Sigmoid colon (tissue), 4 donors: Measurements from ENCODE around the gene C2CD4C.

Experiments
- POLR2AphosphoS5 ChIP-seq, 4 donors: sonication (generic); formaldehyde crosslinking; IDR thresholded peaks; one replicate each; pipeline ENCODE4 v1.6.1; 2017; ENCODE audit warnings: antibody characterized with exemption in 4 of 4
- TF ChIP-seq, protein P1 (sequence below), 4 experiments: fragments of 450-650 bp in 3 of 4; fragments of 200-600 bp in 1 of 4; IDR thresholded peaks; one replicate each; pipeline ENCODE4 v1.5.1; 2016 to 2019; ENCODE audit warnings: antibody characterized with exemption in 4 of 4, mild to moderate bottlenecking in 3 of 4, moderate library complexity in 2 of 4

DNA sequence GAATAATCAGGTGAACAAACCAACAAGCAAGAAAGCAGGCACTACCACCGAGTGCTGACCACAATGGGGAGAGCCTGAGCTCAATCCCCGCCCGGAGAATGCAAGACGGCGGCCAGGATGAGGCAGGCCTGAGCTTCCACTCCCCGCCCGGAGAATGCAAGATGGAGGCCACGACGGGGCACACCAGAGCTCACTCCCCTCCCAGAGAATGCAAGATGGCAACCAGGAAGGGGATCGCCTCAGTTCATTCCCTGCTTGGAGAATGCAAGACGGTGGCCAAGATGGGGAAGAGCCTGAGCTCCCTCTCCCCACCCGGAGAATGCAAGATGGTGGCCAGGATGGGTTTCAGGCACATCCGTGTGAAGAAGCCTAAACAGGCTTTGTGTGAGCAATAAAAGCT is 39.7 kb downstream of the C2CD4C start:
- TF ChIP-seq, protein P1, sequence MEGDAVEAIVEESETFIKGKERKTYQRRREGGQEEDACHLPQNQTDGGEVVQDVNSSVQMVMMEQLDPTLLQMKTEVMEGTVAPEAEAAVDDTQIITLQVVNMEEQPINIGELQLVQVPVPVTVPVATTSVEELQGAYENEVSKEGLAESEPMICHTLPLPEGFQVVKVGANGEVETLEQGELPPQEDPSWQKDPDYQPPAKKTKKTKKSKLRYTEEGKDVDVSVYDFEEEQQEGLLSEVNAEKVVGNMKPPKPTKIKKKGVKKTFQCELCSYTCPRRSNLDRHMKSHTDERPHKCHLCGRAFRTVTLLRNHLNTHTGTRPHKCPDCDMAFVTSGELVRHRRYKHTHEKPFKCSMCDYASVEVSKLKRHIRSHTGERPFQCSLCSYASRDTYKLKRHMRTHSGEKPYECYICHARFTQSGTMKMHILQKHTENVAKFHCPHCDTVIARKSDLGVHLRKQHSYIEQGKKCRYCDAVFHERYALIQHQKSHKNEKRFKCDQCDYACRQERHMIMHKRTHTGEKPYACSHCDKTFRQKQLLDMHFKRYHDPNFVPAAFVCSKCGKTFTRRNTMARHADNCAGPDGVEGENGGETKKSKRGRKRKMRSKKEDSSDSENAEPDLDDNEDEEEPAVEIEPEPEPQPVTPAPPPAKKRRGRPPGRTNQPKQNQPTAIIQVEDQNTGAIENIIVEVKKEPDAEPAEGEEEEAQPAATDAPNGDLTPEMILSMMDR (IDR thresholded peaks at IDR 0.05) = no peak
- no peak for TF ChIP-seq POLR2AphosphoS5 (IDR thresholded peaks at IDR 0.05)
